ENCODE data around the gene TMEM125. TPM values are rescaled to one million over a fixed set of nuclear protein-coding genes. Genes with fewer than 3 reads are reported as not detected.
A peak's percentile ranks its signal among the peaks of the same experiment; 100 is the strongest.

The TMEM125 gene
- total RNA-seq, 2 donors from 2014 or later: 52.4 to 63.3 TPM

GRCh38 chr1:43285269-43285990, 15.6 kb downstream of the TMEM125 start, which contains the start of gene C1orf210:
TSS of gene C1orf210 (minus strand) at chr1:43285581. CDS start at chr1:43283270, 2,311 bp downstream.
- DNase-seq (peak; percentile 94), ATAC-seq (peak; percentile 85)
- intact Hi-C loops (cut with DNase I, micrococcal nuclease): no loop called here

DNA sequence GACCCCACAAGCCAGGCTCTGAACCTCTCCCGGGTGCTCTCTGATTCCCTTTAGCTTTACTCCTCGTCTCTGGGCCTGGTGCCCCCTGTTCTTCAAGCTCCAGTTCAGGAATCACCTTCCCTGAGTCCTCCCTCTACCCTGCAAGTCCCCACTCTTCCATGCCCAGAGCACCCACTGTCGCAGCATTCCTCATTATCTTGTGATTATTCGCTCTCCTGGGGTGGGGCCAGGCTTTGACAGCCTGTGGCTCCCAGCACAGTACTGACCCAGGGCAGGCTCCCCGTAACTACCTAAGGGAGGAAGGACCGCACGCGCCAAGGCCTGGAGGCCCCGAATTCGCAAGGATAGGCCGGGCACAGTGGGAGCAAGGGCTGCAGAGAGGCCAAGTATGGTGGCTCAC, 16.3 kb downstream of the TMEM125 start:
- intact Hi-C loops (cut with DNase I, micrococcal nuclease): no loop called here
- ATAC-seq: peak; percentile 27
- peak in 1 of 2 donors; percentile 42 for DNase-seq

GRCh38 chr1:43286533-43286932, 16.8 kb downstream of the TMEM125 start:
- no peak for ATAC-seq
- intact Hi-C loops (cut with DNase I, micrococcal nuclease): no loop called here
- peak in 1 of 2 donors; percentile 17 for DNase-seq

- intact Hi-C loops (cut with DNase I, micrococcal nuclease): no loop called here
- DNase-seq: peak in 1 of 2 donors; percentile 23
- no peak for ATAC-seq
Measured at GRCh38 chr1:43288058-43288784, 18.4 kb downstream of the TMEM125 start.

GRCh38 chr1:43288785-43289706, 19.3 kb downstream of the TMEM125 start:
- ATAC-seq (no peak), DNase-seq (no peak)
- intact Hi-C loops (cut with DNase I, micrococcal nuclease): no loop called here

- ATAC-seq (no peak), DNase-seq (no peak)
- intact Hi-C loops (cut with DNase I, micrococcal nuclease): no loop called here
Measured at GRCh38 chr1:43292216-43292615, 22.4 kb downstream of the TMEM125 start.

- DNase-seq (no peak), ATAC-seq (no peak)
- intact Hi-C loops (cut with DNase I, micrococcal nuclease): no loop called here
Measured at GRCh38 chr1:43292679-43293078, 22.9 kb downstream of the TMEM125 start.

DNA sequence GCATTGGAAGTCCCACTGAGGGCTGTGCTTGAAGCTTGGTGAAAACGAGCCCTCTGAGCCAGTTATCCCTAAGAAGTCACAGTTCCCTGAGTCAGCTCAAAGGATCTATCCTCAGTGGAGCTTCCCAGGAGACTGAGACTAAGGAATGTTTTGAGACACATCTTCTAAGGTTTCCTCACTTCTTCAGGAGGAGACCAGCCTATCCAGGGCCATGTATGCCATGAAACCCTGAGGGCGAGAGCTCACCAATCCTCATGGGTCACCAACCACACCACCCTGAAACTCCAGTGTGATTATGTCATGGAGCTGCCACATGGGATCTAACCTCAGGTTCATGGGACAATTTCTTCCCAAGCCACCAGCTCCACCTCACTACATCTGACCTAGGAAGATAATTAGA, 23.4 kb downstream of the TMEM125 start:
- intact Hi-C loops (cut with DNase I, micrococcal nuclease): no loop called here
- DNase-seq: no peak
- ATAC-seq: no peak

- intact Hi-C loops (cut with DNase I, micrococcal nuclease): no loop called here
- ATAC-seq (peak; percentile 79), DNase-seq (peak; percentile 74 to 79)
Measured at GRCh38 chr1:43293896-43294760, 24.3 kb downstream of the TMEM125 start.

- ATAC-seq: no peak
- intact Hi-C loops (cut with DNase I, micrococcal nuclease): no loop called here
Measured at GRCh38 chr1:43294761-43295160, 25.0 kb downstream of the TMEM125 start.

DNA sequence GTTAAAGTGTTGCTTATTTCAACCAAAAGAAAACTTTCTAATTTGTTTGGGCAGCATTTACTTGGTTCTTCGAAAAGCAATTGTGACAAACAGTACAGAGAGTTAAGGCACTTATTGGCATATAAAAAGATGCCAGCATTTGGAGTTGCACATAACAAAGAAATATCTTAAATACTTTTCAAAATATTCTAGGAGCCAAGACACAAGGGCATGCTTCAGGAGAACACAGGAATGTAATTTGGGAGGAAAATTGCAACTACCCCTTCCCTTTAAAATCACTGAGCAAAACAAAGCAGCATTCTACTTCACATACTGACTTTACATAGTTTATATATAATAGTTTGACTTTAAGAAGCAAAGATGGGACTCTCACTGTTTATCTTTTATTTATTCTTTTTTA, 26.4 kb downstream of the TMEM125 start:
- intact Hi-C loops (cut with DNase I, micrococcal nuclease): no loop called here
- ATAC-seq (no peak), DNase-seq (no peak)

More at GRCh38 chr1:43294761-43295160, 25.0 kb downstream of the TMEM125 start:
- no peak for DNase-seq

GRCh38 chr1:43298055-43298454, 28.3 kb downstream of the TMEM125 start:
- DNase-seq (no peak), ATAC-seq (no peak)
- intact Hi-C loops (cut with DNase I, micrococcal nuclease): no loop called here

DNA sequence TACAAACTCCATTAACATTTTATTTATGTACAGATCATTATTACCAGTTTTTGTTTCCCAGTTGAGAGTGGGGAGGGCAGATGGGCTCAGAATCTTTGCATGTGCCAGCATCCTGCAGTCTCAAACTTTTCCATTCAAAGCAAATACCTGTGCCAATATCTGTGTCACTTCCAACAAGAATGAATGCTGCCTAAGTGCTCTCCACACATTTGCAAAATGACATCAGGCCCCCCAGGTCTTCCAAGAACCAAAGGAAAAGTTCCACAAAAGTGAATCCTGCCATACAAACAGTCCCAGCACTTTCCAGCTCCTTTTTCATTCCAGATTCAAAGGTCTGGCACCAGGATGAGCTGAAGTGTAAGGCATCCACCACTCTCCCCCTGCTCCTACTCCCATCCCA, 29.3 kb downstream of the TMEM125 start:
- ATAC-seq (no peak), DNase-seq (no peak)
- intact Hi-C loops (cut with DNase I, micrococcal nuclease): no loop called here

GRCh38 chr1:43300378-43301094, 30.8 kb downstream of the TMEM125 start, which contains the start of gene TIE1:
TSS of gene TIE1 (plus strand) at chr1:43300982. CDS start at chr1:43301072, 90 bp downstream.
- ATAC-seq (no peak), DNase-seq (no peak)
- intact Hi-C loops (cut with DNase I, micrococcal nuclease): no loop called here

DNA sequence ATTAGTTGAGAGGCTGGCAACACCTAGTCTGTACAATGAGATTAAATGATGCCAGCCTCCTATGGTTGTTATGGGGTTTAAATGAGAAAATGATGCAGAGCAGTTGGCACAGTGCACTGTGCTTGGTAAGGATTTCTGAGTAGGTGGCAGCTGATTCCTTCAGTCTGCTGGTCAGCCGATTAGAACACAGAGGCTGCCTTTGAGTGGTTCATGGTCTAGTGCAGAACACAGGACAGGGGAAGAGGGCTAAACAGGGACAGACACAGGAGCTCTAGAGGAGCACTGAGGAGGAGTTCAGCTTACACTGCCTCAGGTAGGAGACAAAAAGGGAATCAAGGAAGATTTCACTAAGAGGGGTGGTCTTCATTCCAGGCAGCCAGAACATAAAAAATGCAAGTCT, 32.4 kb downstream of the TMEM125 start:
- no peak for ATAC-seq
- intact Hi-C loops (cut with DNase I, micrococcal nuclease): no loop called here
- no peak for DNase-seq

DNA sequence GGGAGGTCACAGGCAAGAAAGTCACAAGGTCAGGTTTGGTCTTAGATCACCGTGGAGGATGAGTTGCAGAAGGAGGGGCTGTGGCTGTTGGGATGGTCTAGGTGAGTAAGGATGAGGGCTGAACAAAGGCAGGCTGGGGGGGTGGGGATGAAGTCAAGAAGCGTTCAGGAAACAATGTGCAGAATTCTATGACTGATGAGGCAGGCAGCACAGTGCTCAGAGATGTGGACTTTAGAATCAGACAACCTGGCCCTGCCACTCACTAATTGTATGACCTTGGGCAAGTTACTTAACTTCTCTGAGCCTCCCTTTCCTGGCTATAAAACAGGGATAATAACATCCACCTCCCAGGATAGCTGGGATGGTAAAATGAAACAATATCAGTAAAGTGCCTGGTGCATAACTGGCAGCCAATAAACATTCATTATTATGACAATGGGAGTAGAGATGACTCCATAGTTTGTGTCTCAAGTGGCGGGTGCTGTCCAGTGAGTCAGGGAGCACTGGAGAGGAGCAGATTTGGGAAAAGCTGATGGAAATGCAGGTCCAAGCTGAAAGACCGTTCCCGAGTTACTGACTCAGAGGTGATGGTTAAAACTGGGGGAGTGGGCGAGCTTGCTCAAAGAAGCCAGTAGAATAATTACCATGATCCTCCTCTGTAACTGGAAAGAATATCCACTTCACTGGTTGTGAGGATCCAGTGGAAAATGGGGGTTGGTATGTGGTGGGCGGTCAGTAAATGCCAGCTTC, 33.1 kb downstream of the TMEM125 start:
- DNase-seq (peak; percentile 66 to 69), ATAC-seq (peak; percentile 91)
- intact Hi-C loops (cut with DNase I, micrococcal nuclease): no loop called here
